GM18505 (cell line): Measurements from ENCODE around the gene ELANE.
A peak's percentile ranks its signal among the peaks of the same experiment; 100 is the strongest.

Experiments used
- ATAC-seq: cut with Tn5 transposase; IDR thresholded peaks from one replicate; pipeline ENCODE4 v1.9.1; 2021; ENCODE audit not compliant: unreplicated experiment
- POLR2A ChIP-seq: IDR thresholded peaks from 4 replicates; pipeline ENCODE4 v1.6.1; 2011; ENCODE audit warnings: borderline replicate concordance; ENCODE audit not compliant: insufficient read depth, insufficient read length; ENCODE audit errors: extremely low read depth

Gene ELANE

GRCh38 chr19:892243-892893 lies 40.3 kb downstream of the ELANE start:
- TF ChIP-seq POLR2A, result no peak
- no peak for ATAC-seq

GRCh38 chr19:892894-893689 lies 41.0 kb downstream of the ELANE start, which contains the start of the genes MED16 and RNU6-9:
TSS of gene MED16 (minus strand) at chr19:893187. CDS start at chr19:891131, 2,056 bp downstream.
TSS of gene RNU6-9 (plus strand) at chr19:893484.
- TF ChIP-seq POLR2A, result peak; percentile 74
- peak; percentile 67 for ATAC-seq

GRCh38 chr19:896434-896833 lies 44.3 kb downstream of the ELANE start:
- no peak for TF ChIP-seq POLR2A
- ATAC-seq, result no peak

- TF ChIP-seq POLR2A, result no peak
- no peak for ATAC-seq
Measured at GRCh38 chr19:896999-897398, 44.9 kb downstream of the ELANE start.

- ATAC-seq, result no peak
- TF ChIP-seq POLR2A, result no peak
Measured at GRCh38 chr19:897442-898039, 45.4 kb downstream of the ELANE start.

- ATAC-seq, result no peak
- TF ChIP-seq POLR2A, result no peak
Measured at GRCh38 chr19:898663-899062, 46.6 kb downstream of the ELANE start.

- ATAC-seq, result no peak
- no peak for TF ChIP-seq POLR2A
Measured at GRCh38 chr19:899336-900042, 47.4 kb downstream of the ELANE start.

- ATAC-seq, result no peak
- no peak for TF ChIP-seq POLR2A
Measured at GRCh38 chr19:900043-900301, 47.9 kb downstream of the ELANE start.

GRCh38 chr19:900302-901111 lies 48.4 kb downstream of the ELANE start:
- ATAC-seq, result no peak
- no peak for TF ChIP-seq POLR2A

GRCh38 chr19:901216-902092 lies 49.4 kb downstream of the ELANE start:
- ATAC-seq, result no peak
- no peak for TF ChIP-seq POLR2A

- ATAC-seq, result no peak
- TF ChIP-seq POLR2A, result no peak
Measured at GRCh38 chr19:902093-902370, 49.9 kb downstream of the ELANE start.
